ENCODE results near the gene DENND5A. TPM values are rescaled to one million over a fixed set of nuclear protein-coding genes. Genes with fewer than 3 reads are reported as not detected.
"Not testable (repeated sequence)": the region's sequence is repeated elsewhere in the genome, so short reads cannot be mapped to it uniquely, and the experiment has no call there.

The DENND5A gene
- total and polyA plus RNA-seq, 10 of the 15 experiments (the other 5 are each of a cell fraction or from before 2014, with no cell fraction given): 15.6 to 157 (median 85.1) TPM

GRCh38 chr11:9192561-9192960 lies 72.6 kb downstream of the DENND5A start (continued):
- TF ChIP-seq, protein P1, sequence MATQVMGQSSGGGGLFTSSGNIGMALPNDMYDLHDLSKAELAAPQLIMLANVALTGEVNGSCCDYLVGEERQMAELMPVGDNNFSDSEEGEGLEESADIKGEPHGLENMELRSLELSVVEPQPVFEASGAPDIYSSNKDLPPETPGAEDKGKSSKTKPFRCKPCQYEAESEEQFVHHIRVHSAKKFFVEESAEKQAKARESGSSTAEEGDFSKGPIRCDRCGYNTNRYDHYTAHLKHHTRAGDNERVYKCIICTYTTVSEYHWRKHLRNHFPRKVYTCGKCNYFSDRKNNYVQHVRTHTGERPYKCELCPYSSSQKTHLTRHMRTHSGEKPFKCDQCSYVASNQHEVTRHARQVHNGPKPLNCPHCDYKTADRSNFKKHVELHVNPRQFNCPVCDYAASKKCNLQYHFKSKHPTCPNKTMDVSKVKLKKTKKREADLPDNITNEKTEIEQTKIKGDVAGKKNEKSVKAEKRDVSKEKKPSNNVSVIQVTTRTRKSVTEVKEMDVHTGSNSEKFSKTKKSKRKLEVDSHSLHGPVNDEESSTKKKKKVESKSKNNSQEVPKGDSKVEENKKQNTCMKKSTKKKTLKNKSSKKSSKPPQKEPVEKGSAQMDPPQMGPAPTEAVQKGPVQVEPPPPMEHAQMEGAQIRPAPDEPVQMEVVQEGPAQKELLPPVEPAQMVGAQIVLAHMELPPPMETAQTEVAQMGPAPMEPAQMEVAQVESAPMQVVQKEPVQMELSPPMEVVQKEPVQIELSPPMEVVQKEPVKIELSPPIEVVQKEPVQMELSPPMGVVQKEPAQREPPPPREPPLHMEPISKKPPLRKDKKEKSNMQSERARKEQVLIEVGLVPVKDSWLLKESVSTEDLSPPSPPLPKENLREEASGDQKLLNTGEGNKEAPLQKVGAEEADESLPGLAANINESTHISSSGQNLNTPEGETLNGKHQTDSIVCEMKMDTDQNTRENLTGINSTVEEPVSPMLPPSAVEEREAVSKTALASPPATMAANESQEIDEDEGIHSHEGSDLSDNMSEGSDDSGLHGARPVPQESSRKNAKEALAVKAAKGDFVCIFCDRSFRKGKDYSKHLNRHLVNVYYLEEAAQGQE (IDR thresholded peaks at IDR 0.05; ENCODE audit: low read depth, low read length): no peak
- TF ChIP-seq IRF5 (IDR thresholded peaks at IDR 0.05; ENCODE audit: borderline replicate concordance): no peak

GRCh38 chr11:9190326-9191016 lies 74.7 kb downstream of the DENND5A start:
- CTCF ChIA-PET: interaction anchor here (1.0 to 1.4 kb wide), 2 partner anchors 19 to 26 kb away, joined by 4 to 5 read pairs; no protein-coding TSS in a partner anchor
- SMC1A ChIA-PET (ENCODE audit: uncharacterized antibody, unreplicated experiment): interaction anchor here (1.1 kb wide), 1 partner anchor 8 kb away, joined by 3 read pairs; no protein-coding TSS in a partner anchor

GRCh38 chr11:9188860-9189259 lies 76.3 kb downstream of the DENND5A start:
- H3K4me3 ChIP-seq; intact Hi-C loops (cut with micrococcal nuclease; ENCODE audit: unreplicated experiment); in situ Hi-C loops (cut with MboI); POLR2A ChIA-PET; H2AFZ ChIP-seq (ENCODE audit: control insufficient read depth, low read depth, low read length); H3K9me3 ChIP-seq (replicated peaks; ENCODE audit: control insufficient read depth, insufficient read depth, low read length); H3K27me3 ChIP-seq (replicated peaks in 1 of 2; ENCODE audit: control insufficient read depth in 2 of 2, insufficient read depth in 2 of 2, low read length in 1 of 2); H3K9ac ChIP-seq (ENCODE audit: control insufficient read depth, insufficient read depth, low read length); SMC1A ChIA-PET (ENCODE audit: uncharacterized antibody, unreplicated experiment); CTCF ChIA-PET; H3K4me2 ChIP-seq (ENCODE audit: control insufficient read depth, insufficient read depth); H3K27ac ChIP-seq (ENCODE audit: control insufficient read depth, insufficient read depth); BruUV-seq (replicated peaks); H4K20me1 ChIP-seq (ENCODE audit: control insufficient read depth, insufficient read depth); ATAC-seq; DNase-seq (ENCODE audit: low read depth, low spot score); FAIRE-seq; H3K79me2 ChIP-seq (ENCODE audit: control insufficient read depth, insufficient read depth, low read length); H3K4me1 ChIP-seq (ENCODE audit: control insufficient read depth, insufficient read depth, low read length); RAD21 ChIA-PET (ENCODE audit: unreplicated experiment): not testable (repeated sequence)
- WGBS (ENCODE audit: insufficient coverage, insufficient replicate concordance, low lambda C conversion rate, missing lambda C conversion rate): 84% methylated on average over 3 of the region's 3 CpGs
- H3K36me3 ChIP-seq (ENCODE audit: control insufficient read depth in 2 of 2, insufficient read depth in 2 of 2, low read length in 1 of 2): peaks cover 0 to 11% of the 10 kb centered on the region in 2 experiments; a peak in 2 of 4 replicates

More at GRCh38 chr11:9190326-9191016, 74.7 kb downstream of the DENND5A start:
- H3K27ac ChIP-seq (ENCODE audit: control insufficient read depth, insufficient read depth); H3K4me2 ChIP-seq (ENCODE audit: control insufficient read depth, insufficient read depth); BruUV-seq (replicated peaks); H3K4me3 ChIP-seq; in situ Hi-C loops (cut with MboI); POLR2A ChIA-PET; H3K9me3 ChIP-seq (replicated peaks; ENCODE audit: control insufficient read depth, insufficient read depth, low read length); FAIRE-seq; H3K79me2 ChIP-seq (ENCODE audit: control insufficient read depth, insufficient read depth, low read length); H3K9ac ChIP-seq (ENCODE audit: control insufficient read depth, insufficient read depth, low read length); H4K20me1 ChIP-seq (ENCODE audit: control insufficient read depth, insufficient read depth); ATAC-seq; intact Hi-C loops (cut with micrococcal nuclease; ENCODE audit: unreplicated experiment); H2AFZ ChIP-seq (ENCODE audit: control insufficient read depth, low read depth, low read length); RAD21 ChIA-PET (ENCODE audit: unreplicated experiment); H3K4me1 ChIP-seq (ENCODE audit: control insufficient read depth, insufficient read depth, low read length); DNase-seq (ENCODE audit: low read depth, low spot score); H3K27me3 ChIP-seq (replicated peaks in 1 of 2; ENCODE audit: control insufficient read depth in 2 of 2, insufficient read depth in 2 of 2, low read length in 1 of 2): not testable (repeated sequence)
- peaks cover 0 to 11% of the 10 kb centered on the region in 2 experiments; a peak in 2 of 4 replicates for H3K36me3 ChIP-seq (ENCODE audit: control insufficient read depth in 2 of 2, insufficient read depth in 2 of 2, low read length in 1 of 2)
- 85% methylated on average over 5 of the region's 5 CpGs for WGBS (ENCODE audit: insufficient coverage, insufficient replicate concordance, low lambda C conversion rate, missing lambda C conversion rate)
